ENCODE measurements around the gene ANKRD39.

The ANKRD39 gene

DNA sequence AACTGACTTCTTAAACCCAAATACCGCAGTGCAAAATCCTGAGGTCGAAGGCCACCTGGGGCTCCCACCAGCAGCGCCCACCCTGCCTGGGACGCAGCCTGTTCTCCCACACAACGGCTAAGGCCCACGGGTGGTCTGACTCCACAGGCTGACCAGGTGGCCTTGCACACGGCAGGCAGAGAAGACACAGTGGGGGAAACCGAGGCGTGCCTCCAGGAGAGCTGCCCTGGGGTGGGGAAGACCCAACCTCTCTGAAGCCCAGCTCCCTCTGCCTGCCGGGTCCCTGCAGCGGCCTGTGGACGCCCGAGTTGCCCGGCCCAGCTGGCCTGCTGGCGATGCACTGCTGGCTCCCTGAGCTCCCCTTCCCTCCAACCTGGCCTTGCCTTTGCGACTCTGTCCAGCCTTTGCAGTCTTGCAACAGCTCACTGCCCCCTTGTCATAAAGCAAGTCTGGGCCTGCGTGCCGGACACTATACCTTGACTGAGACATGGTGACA, 21.8 kb upstream of the ANKRD39 start:
- H3K27me3 ChIP-seq (ENCODE audit: control insufficient read depth in 2 of 2, insufficient read depth in 2 of 2, low read length in 2 of 2) = no peaks in the 10 kb centered on the region
- H3K4me3 ChIP-seq (ENCODE audit: low read length in 2 of 2) = no peak overlapping the region
- no peak overlapping the region for H3K27ac ChIP-seq (ENCODE audit: low read depth in 2 of 2, low read length in 2 of 2)
- no peaks in the 10 kb centered on the region for H3K9me3 ChIP-seq (ENCODE audit: control insufficient read depth in 2 of 2, low read length in 2 of 2)
- no peaks in the 10 kb centered on the region for H3K36me3 ChIP-seq (ENCODE audit: control insufficient read depth in 2 of 2, insufficient read depth in 2 of 2, low read length in 2 of 2)
- H3K4me1 ChIP-seq (ENCODE audit: control insufficient read depth in 2 of 2, insufficient read depth in 2 of 2, low read length in 2 of 2) = peaks cover 0 to 4% of the 10 kb centered on the region in 2 donors
- no peak overlapping the region for H3K9ac ChIP-seq (ENCODE audit: low read depth in 1 of 2, low read length in 2 of 2)

DNA sequence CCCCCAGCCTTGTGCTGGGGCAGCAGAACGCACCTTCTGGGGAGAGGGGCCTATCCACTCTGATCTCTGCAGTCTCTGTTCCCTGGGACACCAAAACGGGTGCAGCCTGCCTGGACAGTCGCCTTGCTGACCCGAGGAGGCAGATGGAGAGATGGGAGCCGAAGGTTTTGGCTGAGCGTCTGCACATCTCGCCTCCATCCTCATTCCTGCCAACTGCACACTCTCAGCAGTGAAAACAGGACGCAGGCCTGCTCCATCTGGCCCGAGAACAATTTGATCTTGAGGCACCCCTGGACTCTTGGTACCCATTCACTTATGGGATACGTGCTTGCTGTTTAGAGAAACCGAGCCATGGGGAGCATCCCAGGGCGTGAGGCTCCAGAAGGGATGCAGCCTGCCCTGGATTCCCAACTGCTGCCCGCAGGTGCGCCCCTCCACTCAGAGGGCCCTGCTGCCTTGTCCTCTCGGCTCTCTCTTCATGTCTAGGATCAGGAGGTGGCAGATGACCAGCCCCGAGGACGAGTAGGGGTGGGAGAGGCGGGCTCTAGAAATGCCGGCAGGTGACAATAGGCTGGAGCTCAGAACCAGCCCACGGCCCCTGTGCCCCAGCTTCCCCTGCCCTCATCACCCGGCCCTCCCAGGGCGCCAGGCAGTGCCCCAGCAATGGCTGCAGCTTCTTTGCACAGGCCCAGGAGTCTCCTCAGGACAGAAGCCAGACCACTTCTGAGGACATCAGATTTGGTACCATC, 21.2 kb upstream of the ANKRD39 start:
- Histone ChIP-seq H3K9me3 (ENCODE audit: control insufficient read depth in 2 of 2, low read length in 2 of 2) (no peaks in the 10 kb centered on the region), H3K36me3 (ENCODE audit: control insufficient read depth in 2 of 2, insufficient read depth in 2 of 2, low read length in 2 of 2) (no peaks in the 10 kb centered on the region), H3K9ac (ENCODE audit: low read depth in 1 of 2, low read length in 2 of 2) (no peak overlapping the region), H3K27me3 (ENCODE audit: control insufficient read depth in 2 of 2, insufficient read depth in 2 of 2, low read length in 2 of 2) (no peaks in the 10 kb centered on the region), H3K27ac (ENCODE audit: low read depth in 2 of 2, low read length in 2 of 2) (no peak overlapping the region), H3K4me3 (ENCODE audit: low read length in 2 of 2) (no peak overlapping the region), H3K4me1 (ENCODE audit: control insufficient read depth in 2 of 2, insufficient read depth in 2 of 2, low read length in 2 of 2) (peaks cover 0 to 10% of the 10 kb centered on the region in 2 donors)

DNA sequence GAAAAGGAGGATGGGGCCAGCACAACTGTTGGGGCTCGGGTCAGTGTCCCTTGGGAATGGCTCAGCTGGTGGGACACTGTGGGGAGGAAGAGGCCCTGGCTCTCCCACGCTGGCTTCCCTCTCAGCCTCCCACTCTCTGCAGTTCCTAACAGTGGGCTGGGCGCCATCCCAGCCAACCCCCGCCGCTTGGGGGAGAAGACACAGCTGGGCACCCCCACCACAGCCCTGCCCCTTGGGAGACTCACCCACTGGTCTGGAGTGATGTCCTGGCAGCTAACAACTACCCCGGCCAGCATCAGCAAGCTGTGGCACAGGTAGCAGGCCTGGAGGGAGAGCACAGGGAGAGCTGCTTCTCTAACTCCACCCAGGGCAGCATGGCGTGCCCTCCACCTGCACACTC, 20.4 kb upstream of the ANKRD39 start:
- no peak overlapping the region for H3K27ac ChIP-seq (ENCODE audit: low read depth in 2 of 2, low read length in 2 of 2)
- H3K9me3 ChIP-seq (ENCODE audit: control insufficient read depth in 2 of 2, low read length in 2 of 2) = no peaks in the 10 kb centered on the region
- no peaks in the 10 kb centered on the region for H3K36me3 ChIP-seq (ENCODE audit: control insufficient read depth in 2 of 2, insufficient read depth in 2 of 2, low read length in 2 of 2)
- H3K4me1 ChIP-seq (ENCODE audit: control insufficient read depth in 2 of 2, insufficient read depth in 2 of 2, low read length in 2 of 2) = peaks cover 0 to 15% of the 10 kb centered on the region in 2 donors
- H3K27me3 ChIP-seq (ENCODE audit: control insufficient read depth in 2 of 2, insufficient read depth in 2 of 2, low read length in 2 of 2) = no peaks in the 10 kb centered on the region
- no peak overlapping the region for H3K9ac ChIP-seq (ENCODE audit: low read depth in 1 of 2, low read length in 2 of 2)
- no peak overlapping the region for H3K4me3 ChIP-seq (ENCODE audit: low read length in 2 of 2)

DNA sequence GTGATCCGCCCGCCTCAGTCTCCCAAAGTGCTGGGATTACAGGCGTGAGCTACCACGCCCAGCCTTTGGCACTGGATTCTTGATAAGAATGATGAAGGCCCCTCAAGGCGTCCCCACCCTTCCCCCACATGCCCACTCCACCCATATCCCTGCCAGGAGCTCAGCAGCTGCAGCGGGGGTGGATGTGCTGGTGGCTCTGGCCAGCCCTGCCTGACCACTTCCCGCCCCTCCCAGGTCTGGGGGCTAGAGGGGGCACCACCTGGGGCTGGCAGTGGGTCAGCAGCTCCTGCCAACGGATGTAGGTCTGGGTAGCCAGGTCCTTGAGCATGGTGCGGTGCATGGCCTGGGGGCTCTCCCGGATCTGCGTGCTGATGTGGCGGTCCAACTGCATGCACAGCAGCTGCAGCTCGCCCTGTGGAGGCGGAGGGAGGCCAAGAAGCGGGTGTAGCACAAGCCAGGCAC, 19.8 kb upstream of the ANKRD39 start:
- Histone ChIP-seq H3K9ac (ENCODE audit: low read depth in 1 of 2, low read length in 2 of 2) (no peak overlapping the region), H3K27ac (ENCODE audit: low read depth in 2 of 2, low read length in 2 of 2) (no peak overlapping the region), H3K4me3 (ENCODE audit: low read length in 2 of 2) (no peak overlapping the region), H3K4me1 (ENCODE audit: control insufficient read depth in 2 of 2, insufficient read depth in 2 of 2, low read length in 2 of 2) (peaks cover 0 to 15% of the 10 kb centered on the region in 2 donors), H3K36me3 (ENCODE audit: control insufficient read depth in 2 of 2, insufficient read depth in 2 of 2, low read length in 2 of 2) (no peaks in the 10 kb centered on the region), H3K9me3 (ENCODE audit: control insufficient read depth in 2 of 2, low read length in 2 of 2) (no peaks in the 10 kb centered on the region), H3K27me3 (ENCODE audit: control insufficient read depth in 2 of 2, insufficient read depth in 2 of 2, low read length in 2 of 2) (no peaks in the 10 kb centered on the region)

DNA sequence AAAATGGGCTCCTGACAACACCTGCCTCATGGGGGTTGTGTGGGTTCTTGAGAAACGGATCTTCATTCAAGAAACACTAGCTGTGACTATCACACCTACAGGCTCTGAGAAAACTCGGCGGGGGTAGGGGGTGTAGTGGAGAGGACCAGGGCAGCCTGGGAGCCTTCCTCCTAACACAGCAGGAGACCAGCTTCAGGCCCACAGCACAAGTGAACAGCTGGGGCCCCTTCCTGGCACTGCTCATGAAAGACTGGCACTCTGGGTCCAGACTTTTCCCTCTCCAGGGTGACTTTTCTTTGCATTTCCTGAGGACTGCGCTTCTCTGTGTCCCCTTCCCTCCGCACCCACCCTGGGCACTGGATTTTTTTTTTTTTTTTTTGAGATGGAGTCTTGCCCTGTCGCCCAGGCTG, 19.2 kb upstream of the ANKRD39 start:
- H3K4me3 ChIP-seq (ENCODE audit: low read length in 2 of 2) = no peak overlapping the region
- H3K4me1 ChIP-seq (ENCODE audit: control insufficient read depth in 2 of 2, insufficient read depth in 2 of 2, low read length in 2 of 2) = peaks cover 0 to 15% of the 10 kb centered on the region in 2 donors
- H3K9me3 ChIP-seq (ENCODE audit: control insufficient read depth in 2 of 2, low read length in 2 of 2) = no peaks in the 10 kb centered on the region
- H3K27ac ChIP-seq (ENCODE audit: low read depth in 2 of 2, low read length in 2 of 2) = no peak overlapping the region
- H3K9ac ChIP-seq (ENCODE audit: low read depth in 1 of 2, low read length in 2 of 2) = no peak overlapping the region
- no peaks in the 10 kb centered on the region for H3K36me3 ChIP-seq (ENCODE audit: control insufficient read depth in 2 of 2, insufficient read depth in 2 of 2, low read length in 2 of 2)
- H3K27me3 ChIP-seq (ENCODE audit: control insufficient read depth in 2 of 2, insufficient read depth in 2 of 2, low read length in 2 of 2) = no peaks in the 10 kb centered on the region

DNA sequence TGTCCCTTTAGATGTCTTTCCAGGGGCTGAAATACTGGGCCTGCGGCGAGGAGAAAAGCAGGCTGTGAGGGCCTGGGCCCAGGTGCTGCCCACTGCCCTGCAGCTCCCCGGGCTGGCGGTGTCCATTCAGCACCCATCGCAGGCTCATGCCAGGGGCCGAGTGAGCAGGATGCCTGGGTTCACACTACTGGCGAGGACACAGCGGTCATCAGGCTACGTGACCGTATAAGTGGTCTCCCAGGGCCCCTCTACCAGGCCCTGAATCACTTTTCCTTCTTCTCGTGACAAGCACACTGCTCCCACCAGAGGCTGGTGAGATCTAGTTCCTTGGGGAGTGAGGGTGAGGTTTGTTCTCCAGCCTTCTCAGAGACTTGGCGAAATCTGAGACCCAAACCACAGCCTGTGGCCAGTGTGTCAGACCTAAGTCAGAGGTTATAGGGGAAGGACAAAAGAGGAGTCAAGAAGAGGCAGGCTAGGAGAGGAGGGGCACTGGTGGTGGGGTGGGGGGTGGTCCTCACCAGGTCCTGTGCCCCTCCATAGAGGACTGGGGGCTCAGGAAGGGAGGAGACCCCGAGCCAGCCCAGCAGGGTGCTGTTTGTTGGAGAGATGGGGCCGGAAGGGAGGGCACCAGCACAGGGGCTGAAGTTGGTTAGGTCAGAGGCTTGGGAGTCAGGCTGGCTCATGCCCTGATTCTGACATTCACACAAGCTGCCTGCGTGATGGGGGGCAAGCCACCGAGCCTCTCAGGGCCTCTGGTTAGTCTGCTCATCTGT, 18.6 kb upstream of the ANKRD39 start:
- H3K9me3 ChIP-seq (ENCODE audit: control insufficient read depth in 2 of 2, low read length in 2 of 2) = no peaks in the 10 kb centered on the region
- H3K4me1 ChIP-seq (ENCODE audit: control insufficient read depth in 2 of 2, insufficient read depth in 2 of 2, low read length in 2 of 2) = peaks cover 0 to 15% of the 10 kb centered on the region in 2 donors
- H3K27me3 ChIP-seq (ENCODE audit: control insufficient read depth in 2 of 2, insufficient read depth in 2 of 2, low read length in 2 of 2) = no peaks in the 10 kb centered on the region
- H3K36me3 ChIP-seq (ENCODE audit: control insufficient read depth in 2 of 2, insufficient read depth in 2 of 2, low read length in 2 of 2) = no peaks in the 10 kb centered on the region
- H3K27ac ChIP-seq (ENCODE audit: low read depth in 2 of 2, low read length in 2 of 2) = no peak overlapping the region
- no peak overlapping the region for H3K4me3 ChIP-seq (ENCODE audit: low read length in 2 of 2)
- no peak overlapping the region for H3K9ac ChIP-seq (ENCODE audit: low read depth in 1 of 2, low read length in 2 of 2)

DNA sequence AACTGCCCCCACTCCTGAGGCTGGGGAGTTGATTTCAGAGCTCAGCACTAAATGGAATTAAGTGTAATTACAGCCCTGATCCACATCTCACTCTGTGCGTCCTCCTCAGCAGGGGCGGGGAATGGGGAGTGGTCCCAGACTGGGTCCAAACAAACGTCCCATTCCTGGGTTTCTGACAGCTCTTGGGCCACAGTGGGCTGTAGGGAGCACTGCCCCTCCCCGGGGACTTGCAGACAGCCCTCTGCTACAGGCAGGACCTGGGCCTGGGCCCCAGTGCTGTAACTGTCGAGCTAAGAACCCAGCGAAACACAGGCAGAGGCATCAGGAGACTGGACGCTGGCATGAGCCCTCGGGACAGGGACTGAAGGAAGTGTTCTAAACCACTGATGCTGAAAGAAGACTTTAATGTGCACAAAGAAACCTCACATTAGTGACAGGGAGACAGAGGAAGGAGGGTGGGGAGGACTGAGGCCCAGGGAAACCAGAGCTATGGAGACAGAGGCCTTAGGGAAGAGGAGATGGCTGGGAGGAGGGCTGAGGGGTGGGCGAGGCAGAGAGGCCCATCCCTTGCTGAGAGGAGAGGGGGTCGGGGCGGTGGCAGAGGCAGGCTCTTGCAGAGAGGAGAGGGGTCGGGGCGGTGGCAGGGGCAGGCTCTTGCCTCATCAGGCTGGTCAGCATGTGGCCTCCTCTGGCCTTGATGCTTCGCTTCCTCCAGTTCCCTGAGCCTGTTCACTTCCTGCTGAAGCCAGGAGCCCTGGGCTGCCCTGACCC, 17.9 kb upstream of the ANKRD39 start:
- no peak overlapping the region for H3K9ac ChIP-seq (ENCODE audit: low read depth in 1 of 2, low read length in 2 of 2)
- peaks cover 2 to 21% of the 10 kb centered on the region in 2 donors for H3K4me1 ChIP-seq (ENCODE audit: control insufficient read depth in 2 of 2, insufficient read depth in 2 of 2, low read length in 2 of 2)
- no peaks in the 10 kb centered on the region for H3K36me3 ChIP-seq (ENCODE audit: control insufficient read depth in 2 of 2, insufficient read depth in 2 of 2, low read length in 2 of 2)
- H3K9me3 ChIP-seq (ENCODE audit: control insufficient read depth in 2 of 2, low read length in 2 of 2) = no peaks in the 10 kb centered on the region
- peak overlapping the region in 1 of 2 donors; percentile 0 for H3K27ac ChIP-seq (ENCODE audit: low read depth in 2 of 2, low read length in 2 of 2)
- no peaks in the 10 kb centered on the region for H3K27me3 ChIP-seq (ENCODE audit: control insufficient read depth in 2 of 2, insufficient read depth in 2 of 2, low read length in 2 of 2)
- H3K4me3 ChIP-seq (ENCODE audit: low read length in 2 of 2) = no peak overlapping the region

DNA sequence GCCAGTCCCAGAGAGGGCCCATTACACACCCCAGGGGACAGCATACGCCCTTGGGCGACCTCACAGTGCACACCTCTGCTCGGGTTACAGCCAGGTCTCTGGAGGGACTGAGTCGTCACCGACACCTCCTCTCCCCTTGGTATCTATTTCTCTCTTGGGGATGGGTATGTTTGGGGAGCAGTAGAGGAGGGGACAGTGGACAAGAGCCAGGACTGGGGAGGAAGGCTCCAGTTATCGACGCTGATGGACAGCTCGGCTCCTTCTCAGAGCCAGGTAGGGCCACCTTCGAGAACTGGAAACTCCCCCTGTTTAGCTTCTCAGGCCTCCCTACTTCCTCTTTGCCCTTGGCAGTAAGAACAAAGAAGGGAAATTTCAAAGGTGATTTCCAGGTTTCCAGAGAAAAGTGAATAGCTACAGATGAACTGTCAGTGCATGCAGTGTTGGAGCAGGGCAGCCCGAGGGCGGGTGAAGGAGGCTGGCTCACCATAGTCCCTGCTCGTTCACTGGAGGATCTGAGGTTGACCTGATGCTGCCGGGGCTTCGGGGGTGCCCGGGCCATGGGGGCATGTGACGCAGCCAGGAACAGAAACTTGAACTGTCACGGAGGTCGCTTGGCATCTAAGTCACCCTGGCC, 16.5 kb upstream of the ANKRD39 start:
- H3K4me1 ChIP-seq (ENCODE audit: control insufficient read depth in 2 of 2, insufficient read depth in 2 of 2, low read length in 2 of 2) = peaks cover 6 to 25% of the 10 kb centered on the region in 2 donors
- H3K27me3 ChIP-seq (ENCODE audit: control insufficient read depth in 2 of 2, insufficient read depth in 2 of 2, low read length in 2 of 2) = no peaks in the 10 kb centered on the region
- H3K36me3 ChIP-seq (ENCODE audit: control insufficient read depth in 2 of 2, insufficient read depth in 2 of 2, low read length in 2 of 2) = no peaks in the 10 kb centered on the region
- H3K9ac ChIP-seq (ENCODE audit: low read depth in 1 of 2, low read length in 2 of 2) = no peak overlapping the region
- H3K4me3 ChIP-seq (ENCODE audit: low read length in 2 of 2) = no peak overlapping the region
- no peak overlapping the region for H3K27ac ChIP-seq (ENCODE audit: low read depth in 2 of 2, low read length in 2 of 2)
- no peaks in the 10 kb centered on the region for H3K9me3 ChIP-seq (ENCODE audit: control insufficient read depth in 2 of 2, low read length in 2 of 2)

DNA sequence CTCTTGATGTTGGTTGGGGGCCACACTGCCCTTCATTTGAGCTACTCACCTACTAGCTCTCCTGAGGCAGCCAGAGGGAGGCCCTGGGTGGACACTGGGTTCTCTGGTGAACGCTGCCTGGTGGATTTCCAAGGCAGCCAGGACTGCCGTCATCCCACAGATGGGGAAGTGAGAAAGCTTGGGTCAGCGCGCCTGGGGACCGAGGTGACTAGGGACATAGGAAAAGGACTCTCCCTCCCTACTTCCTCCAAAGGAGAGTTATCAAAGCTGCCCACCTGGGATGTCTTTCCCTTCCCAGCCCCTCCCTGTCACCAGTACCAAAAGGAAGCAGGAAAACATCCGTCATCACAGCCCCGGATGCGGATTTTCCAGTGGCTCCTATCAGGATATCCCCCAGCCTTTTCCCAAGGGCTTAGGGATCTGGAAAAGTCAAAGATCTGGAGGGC, 15.9 kb upstream of the ANKRD39 start:
- Histone ChIP-seq H3K27me3 (ENCODE audit: control insufficient read depth in 2 of 2, insufficient read depth in 2 of 2, low read length in 2 of 2) (no peaks in the 10 kb centered on the region), H3K4me3 (ENCODE audit: low read length in 2 of 2) (no peak overlapping the region), H3K4me1 (ENCODE audit: control insufficient read depth in 2 of 2, insufficient read depth in 2 of 2, low read length in 2 of 2) (peaks cover 6 to 25% of the 10 kb centered on the region in 2 donors), H3K36me3 (ENCODE audit: control insufficient read depth in 2 of 2, insufficient read depth in 2 of 2, low read length in 2 of 2) (no peaks in the 10 kb centered on the region), H3K27ac (ENCODE audit: low read depth in 2 of 2, low read length in 2 of 2) (no peak overlapping the region), H3K9ac (ENCODE audit: low read depth in 1 of 2, low read length in 2 of 2) (no peak overlapping the region), H3K9me3 (ENCODE audit: control insufficient read depth in 2 of 2, low read length in 2 of 2) (no peaks in the 10 kb centered on the region)
